ENCODE data around the gene RABL2A. TPM values are rescaled to one million over a fixed set of nuclear protein-coding genes. Genes with fewer than 3 reads are reported as not detected.
"Not testable (repeated sequence)": the region's sequence is repeated elsewhere in the genome, so short reads cannot be mapped to it uniquely, and the experiment has no call there.

The RABL2A gene
- total RNA-seq, 1 donor from 2014 or later, result 8.1 TPM

GRCh38 chr2:113677330-113677729 is 50.3 kb downstream of the RABL2A start:
- DNase-seq (ENCODE audit: extremely low read depth, low read depth, low spot score), result no peak

GRCh38 chr2:113679457-113679856 is 52.4 kb downstream of the RABL2A start:
- no peak for DNase-seq (ENCODE audit: extremely low read depth, low read depth, low spot score)

- DNase-seq (ENCODE audit: extremely low read depth, low read depth, low spot score), result no peak
Measured at GRCh38 chr2:113685471-113685870, 58.4 kb downstream of the RABL2A start.

- no peak for DNase-seq (ENCODE audit: extremely low read depth, low read depth, low spot score)
Measured at GRCh38 chr2:113686537-113686936, 59.5 kb downstream of the RABL2A start.

GRCh38 chr2:113690871-113691270 is 63.8 kb downstream of the RABL2A start:
- DNase-seq (ENCODE audit: extremely low read depth, low read depth, low spot score), result not testable (repeated sequence)

Other genes with a start within 250 kb of the RABL2A start
- 24.1 and 25.6 TPM in 2 replicates for gene ZNG1B, start 189.6 kb upstream of the RABL2A start, total RNA-seq
- gene FOXD4L1, start 128.6 kb upstream of the RABL2A start, total RNA-seq, result 0.05 TPM in 1 of 2 replicates, not detected in the other
- 56.8 and 60.3 TPM in 2 replicates for gene SLC35F5, start 129.4 kb downstream of the RABL2A start, total RNA-seq